HepG2 (cell line): ENCODE measurements around the gene SIGMAR1. TPM values are rescaled to one million over a fixed set of nuclear protein-coding genes. Genes with fewer than 3 reads are reported as not detected.

Experiments
- HMG20A ChIP-seq: IDR thresholded peaks from 2 replicates; pipeline ENCODE4 v1.6.1; 2016; ENCODE audit warnings: borderline replicate concordance
- IKZF4 ChIP-seq: sonication (generic); formaldehyde crosslinking; IDR thresholded peaks from 2 replicates; pipeline ENCODE4 v1.5.1; 2020; ENCODE audit warnings: borderline replicate concordance, mild to moderate bottlenecking, low read depth, missing genetic modification reagents; ENCODE audit errors: not compliant biosample characterization
- KDM5A ChIP-seq: fragments of 200-600 bp; sonication (generic); IDR thresholded peaks from 2 replicates; pipeline ENCODE4 v1.7.0; 2018; ENCODE audit warnings: antibody characterized with exemption, mild to moderate bottlenecking, low read length, borderline replicate concordance
- RXRB ChIP-seq: IDR thresholded peaks from 2 replicates; pipeline ENCODE4 v1.6.1; 2016; ENCODE audit warnings: borderline replicate concordance, missing genetic modification reagents, missing compliant biosample characterization
- SNAPC5 ChIP-seq: sonication (generic); formaldehyde crosslinking; IDR thresholded peaks from 2 replicates; pipeline ENCODE4 v1.8.1; 2023; ENCODE audit warnings: mild to moderate bottlenecking, missing genetic modification reagents, borderline replicate concordance
- STAT6 ChIP-seq: sonication (generic); formaldehyde crosslinking; IDR thresholded peaks from 2 replicates; pipeline ENCODE4 v1.4.0; 2020; ENCODE audit warnings: missing genetic modification reagents, mild to moderate bottlenecking, borderline replicate concordance
- ZBTB40 ChIP-seq, 2 experiments: fragments of 450-650 bp in 1 of 2; sonication (generic) in 1 of 2; formaldehyde crosslinking in 1 of 2; IDR thresholded peaks; 2 replicates each; pipeline versions ENCODE4 v1.6.1 to v1.8.0; 2016 to 2022; ENCODE audit warnings: antibody characterized with exemption in 1 of 2, mild to moderate bottlenecking in 1 of 2, missing genetic modification reagents in 1 of 2
- ZNF546 ChIP-seq: sonication (generic); formaldehyde crosslinking; conservative IDR thresholded peaks from 2 replicates; pipeline ENCODE4 v1.8.1; 2023; ENCODE audit warnings: mild to moderate bottlenecking, missing genetic modification reagents
- ZNF713 ChIP-seq: sonication (generic); formaldehyde crosslinking; IDR thresholded peaks from 2 replicates; pipeline ENCODE4 v1.4.0; 2020; ENCODE audit warnings: mild to moderate bottlenecking, missing genetic modification reagents
- ZXDC ChIP-seq: sonication (generic); formaldehyde crosslinking; IDR thresholded peaks from 2 replicates; pipeline ENCODE4 v1.5.0; 2020; ENCODE audit warnings: mild to moderate bottlenecking, missing genetic modification reagents
- polyA plus RNA-seq, 8 experiments: library from polyadenylated mRNA; depleted of rRNA in 3 of 8; stranded (reverse) in 7 of 8; unstranded in 1 of 8; fragments of >200 nt; fragmentation: Illumina TruSeq in 4 of 8; extraction: Trizol in 4 of 8; gene quantifications; 2 replicates each; pipeline versions ENCODE4 v1.2.1 to v1.2.3, GENCODE V29; 2011 to 2016; ENCODE audit warnings: low read depth in 4 of 8, missing spikeins in 1 of 8, mixed read lengths in 1 of 8; ENCODE audit not compliant: insufficient read depth in 1 of 8
- total RNA-seq, 5 experiments: library from RNA; depleted of rRNA; stranded (reverse); fragments of >200 nt; fragmentation: Illumina TruSeq; extraction: Trizol; gene quantifications; 2 replicates each; pipeline ENCODE4 v1.2.3, GENCODE V29; 2016; ENCODE audit warnings: low read depth in 1 of 5

The SIGMAR1 gene
- total and polyA plus RNA-seq, 2 of the 13 experiments (the other 11 are each of a cell fraction or from before 2014, with no cell fraction given) = 38.9 to 60.8 TPM

GRCh38 chr9:34646211-34647083, 8.9 kb upstream of the SIGMAR1 start, which contains the start of gene GALT (continued):
- TF ChIP-seq ZXDC (CRISPR knock-in tag) (0 out of 2 replicates have a peak, but pooled peaks have one; percentile 51), ZNF546 (CRISPR knock-in tag) (peak; percentile 85; the same call in 1 of the 2 replicates), KDM5A (peak; percentile 43; the same call in 1 of the 2 replicates), HMG20A (CRISPR knock-in tag) (peak; percentile 19; the same call in 1 of the 2 replicates), STAT6 (CRISPR knock-in tag) (no peak; the same call in 1 of the 2 replicates), IKZF4 (CRISPR knock-in tag) (no peak), RXRB (CRISPR knock-in tag) (peak; percentile 77), ZBTB40 (IDR thresholded peaks at IDR 0.05) (no peak), ZBTB40 (CRISPR knock-in tag; IDR thresholded peaks at IDR 0.05) (no peak; the same call in 1 of the 2 replicates), ZNF713 (no peak), SNAPC5 (CRISPR knock-in tag) (no peak)
